IMR-90 (cell line): ENCODE results near the gene QSER1.

Experiments used
- BHLHE40 ChIP-seq: fragments of 150-350 bp; IDR thresholded peaks from 2 replicates; pipeline ENCODE4 v1.6.1; 2016; ENCODE audit warnings: mild to moderate bottlenecking, low read depth, low read length
- CTCF ChIP-seq: conservative IDR thresholded peaks from 2 replicates; pipeline ENCODE4 v1.5.1; 2012; ENCODE audit warnings: mild to moderate bottlenecking, low read depth, low read length, improper control_type of control experiment
- RAD21 ChIP-seq: IDR thresholded peaks from 2 replicates; pipeline ENCODE4 v1.6.1; 2012; ENCODE audit warnings: low read length, improper control_type of control experiment

DNA sequence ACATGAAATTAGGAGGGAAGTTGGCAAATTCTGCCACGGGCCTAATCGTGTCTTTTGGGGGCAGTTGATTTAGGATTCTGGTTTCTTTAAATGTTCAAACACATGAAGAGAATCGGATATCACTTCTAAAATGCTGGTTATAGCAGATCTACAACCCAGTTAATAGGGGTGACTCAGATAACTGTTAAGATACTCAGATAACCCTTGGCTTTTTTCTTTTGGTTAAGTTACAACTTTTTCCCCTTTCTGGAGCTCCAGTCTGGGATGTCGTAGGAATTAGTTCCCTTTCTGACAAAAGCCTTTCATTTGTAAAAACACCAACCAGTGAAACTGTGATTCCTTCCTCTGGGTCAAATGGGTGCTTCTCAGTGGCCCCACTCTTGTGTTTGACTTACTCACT, 124.0 kb downstream of the QSER1 start:
- TF ChIP-seq CTCF: no peak
- no peak for TF ChIP-seq RAD21
- TF ChIP-seq BHLHE40: no peak
